ENCODE results near the gene EGFL8. TPM values are rescaled to one million over a fixed set of nuclear protein-coding genes. Genes with fewer than 3 reads are reported as not detected.
A peak's percentile ranks its signal among the peaks of the same experiment; 100 is the strongest.
"Not testable (repeated sequence)": the region's sequence is repeated elsewhere in the genome, so short reads cannot be mapped to it uniquely, and the experiment has no call there.

The EGFL8 gene
- total RNA-seq, 1 donor from 2014 or later = 14.6 TPM

GRCh38 chr6:32144238-32144637, 20.2 kb upstream of the EGFL8 start:
- H3K4me1 ChIP-seq (ENCODE audit: control insufficient read depth in 3 of 3, insufficient read depth in 3 of 3, low read length in 3 of 3); H3K9ac ChIP-seq (ENCODE audit: low read depth in 1 of 3, low read length in 3 of 3); H3K27ac ChIP-seq (ENCODE audit: low read depth, low read length); H3K4me3 ChIP-seq (ENCODE audit: low read length in 3 of 3); H3K36me3 ChIP-seq (ENCODE audit: control insufficient read depth in 3 of 3, insufficient read depth in 3 of 3, low read length in 3 of 3); H3K9me3 ChIP-seq (ENCODE audit: control insufficient read depth in 3 of 3, low read length in 3 of 3): not testable (repeated sequence)
- peaks cover 5 to 18% (median 17%) of the 10 kb centered on the region in 3 donors for H3K27me3 ChIP-seq (ENCODE audit: control insufficient read depth in 3 of 3, insufficient read depth in 3 of 3, low read length in 3 of 3)

GRCh38 chr6:32146287-32146686, 18.1 kb upstream of the EGFL8 start:
- Histone ChIP-seq H3K27me3 (ENCODE audit: control insufficient read depth in 3 of 3, insufficient read depth in 3 of 3, low read length in 3 of 3) (peaks cover 14 to 33% (median 25%) of the 10 kb centered on the region in 3 donors), H3K27ac (ENCODE audit: low read depth, low read length) (no peak overlapping the region), H3K9ac (ENCODE audit: low read depth in 1 of 3, low read length in 3 of 3) (no peak overlapping the region), H3K9me3 (ENCODE audit: control insufficient read depth in 3 of 3, low read length in 3 of 3) (no peaks in the 10 kb centered on the region), H3K4me1 (ENCODE audit: control insufficient read depth in 3 of 3, insufficient read depth in 3 of 3, low read length in 3 of 3) (no peaks in the 10 kb centered on the region), H3K4me3 (ENCODE audit: low read length in 3 of 3) (no peak overlapping the region), H3K36me3 (ENCODE audit: control insufficient read depth in 3 of 3, insufficient read depth in 3 of 3, low read length in 3 of 3) (no peaks in the 10 kb centered on the region)

GRCh38 chr6:32146687-32147086, 17.7 kb upstream of the EGFL8 start:
- Histone ChIP-seq H3K4me3 (ENCODE audit: low read length in 3 of 3) (no peak overlapping the region), H3K27me3 (ENCODE audit: control insufficient read depth in 3 of 3, insufficient read depth in 3 of 3, low read length in 3 of 3) (peaks cover 17 to 34% (median 25%) of the 10 kb centered on the region in 3 donors), H3K4me1 (ENCODE audit: control insufficient read depth in 3 of 3, insufficient read depth in 3 of 3, low read length in 3 of 3) (no peaks in the 10 kb centered on the region), H3K9me3 (ENCODE audit: control insufficient read depth in 3 of 3, low read length in 3 of 3) (no peaks in the 10 kb centered on the region), H3K9ac (ENCODE audit: low read depth in 1 of 3, low read length in 3 of 3) (no peak overlapping the region), H3K27ac (ENCODE audit: low read depth, low read length) (no peak overlapping the region), H3K36me3 (ENCODE audit: control insufficient read depth in 3 of 3, insufficient read depth in 3 of 3, low read length in 3 of 3) (no peaks in the 10 kb centered on the region)

GRCh38 chr6:32147401-32148132, 16.8 kb upstream of the EGFL8 start:
- H3K4me1 ChIP-seq (ENCODE audit: control insufficient read depth in 3 of 3, insufficient read depth in 3 of 3, low read length in 3 of 3) = peaks cover 6 to 7% (median 7%) of the 10 kb centered on the region in 3 donors
- H3K36me3 ChIP-seq (ENCODE audit: control insufficient read depth in 3 of 3, insufficient read depth in 3 of 3, low read length in 3 of 3) = no peaks in the 10 kb centered on the region
- H3K27ac ChIP-seq (ENCODE audit: low read depth, low read length) = no peak overlapping the region
- peaks cover 17 to 34% (median 25%) of the 10 kb centered on the region in 3 donors for H3K27me3 ChIP-seq (ENCODE audit: control insufficient read depth in 3 of 3, insufficient read depth in 3 of 3, low read length in 3 of 3)
- no peak overlapping the region for H3K9ac ChIP-seq (ENCODE audit: low read depth in 1 of 3, low read length in 3 of 3)
- no peaks in the 10 kb centered on the region for H3K9me3 ChIP-seq (ENCODE audit: control insufficient read depth in 3 of 3, low read length in 3 of 3)
- no peak overlapping the region for H3K4me3 ChIP-seq (ENCODE audit: low read length in 3 of 3)

- Histone ChIP-seq H3K9ac (ENCODE audit: low read depth in 1 of 3, low read length in 3 of 3) (no peak overlapping the region), H3K4me1 (ENCODE audit: control insufficient read depth in 3 of 3, insufficient read depth in 3 of 3, low read length in 3 of 3) (peaks cover 13 to 15% (median 13%) of the 10 kb centered on the region in 3 donors), H3K36me3 (ENCODE audit: control insufficient read depth in 3 of 3, insufficient read depth in 3 of 3, low read length in 3 of 3) (no peaks in the 10 kb centered on the region), H3K4me3 (ENCODE audit: low read length in 3 of 3) (peak overlapping the region in 2 of 3 donors; percentile 14 to 32), H3K27ac (ENCODE audit: low read depth, low read length) (no peak overlapping the region), H3K9me3 (ENCODE audit: control insufficient read depth in 3 of 3, low read length in 3 of 3) (no peaks in the 10 kb centered on the region), H3K27me3 (ENCODE audit: control insufficient read depth in 3 of 3, insufficient read depth in 3 of 3, low read length in 3 of 3) (peaks cover 17 to 34% (median 25%) of the 10 kb centered on the region in 3 donors)
Observed at GRCh38 chr6:32148289-32149091, 15.9 kb upstream of the EGFL8 start.

GRCh38 chr6:32149092-32149755, 15.2 kb upstream of the EGFL8 start:
- Histone ChIP-seq H3K27ac (ENCODE audit: low read depth, low read length) (no peak overlapping the region), H3K9ac (ENCODE audit: low read depth in 1 of 3, low read length in 3 of 3) (no peak overlapping the region), H3K27me3 (ENCODE audit: control insufficient read depth in 3 of 3, insufficient read depth in 3 of 3, low read length in 3 of 3) (peaks cover 17 to 34% (median 25%) of the 10 kb centered on the region in 3 donors), H3K4me3 (ENCODE audit: low read length in 3 of 3) (peak overlapping the region in 2 of 3 donors; percentile 0 to 32), H3K36me3 (ENCODE audit: control insufficient read depth in 3 of 3, insufficient read depth in 3 of 3, low read length in 3 of 3) (no peaks in the 10 kb centered on the region), H3K9me3 (ENCODE audit: control insufficient read depth in 3 of 3, low read length in 3 of 3) (no peaks in the 10 kb centered on the region), H3K4me1 (ENCODE audit: control insufficient read depth in 3 of 3, insufficient read depth in 3 of 3, low read length in 3 of 3) (peaks cover 15 to 20% (median 15%) of the 10 kb centered on the region in 3 donors)

GRCh38 chr6:32149932-32150870, 14.2 kb upstream of the EGFL8 start:
- Histone ChIP-seq H3K27ac (ENCODE audit: low read depth, low read length) (no peak overlapping the region), H3K9me3 (ENCODE audit: control insufficient read depth in 3 of 3, low read length in 3 of 3) (no peaks in the 10 kb centered on the region), H3K36me3 (ENCODE audit: control insufficient read depth in 3 of 3, insufficient read depth in 3 of 3, low read length in 3 of 3) (peaks cover 0 to under 1% (median 0%) of the 10 kb centered on the region in 3 donors), H3K27me3 (ENCODE audit: control insufficient read depth in 3 of 3, insufficient read depth in 3 of 3, low read length in 3 of 3) (peaks cover 17 to 34% (median 25%) of the 10 kb centered on the region in 3 donors), H3K4me3 (ENCODE audit: low read length in 3 of 3) (no peak overlapping the region), H3K4me1 (ENCODE audit: control insufficient read depth in 3 of 3, insufficient read depth in 3 of 3, low read length in 3 of 3) (peaks cover 24 to 29% (median 24%) of the 10 kb centered on the region in 3 donors), H3K9ac (ENCODE audit: low read depth in 1 of 3, low read length in 3 of 3) (no peak overlapping the region)

GRCh38 chr6:32151181-32151862, 13.1 kb upstream of the EGFL8 start:
- Histone ChIP-seq H3K27me3 (ENCODE audit: control insufficient read depth in 3 of 3, insufficient read depth in 3 of 3, low read length in 3 of 3) (peaks cover 17 to 34% (median 25%) of the 10 kb centered on the region in 3 donors), H3K4me1 (ENCODE audit: control insufficient read depth in 3 of 3, insufficient read depth in 3 of 3, low read length in 3 of 3) (peaks cover 28 to 35% (median 29%) of the 10 kb centered on the region in 3 donors), H3K9me3 (ENCODE audit: control insufficient read depth in 3 of 3, low read length in 3 of 3) (no peaks in the 10 kb centered on the region), H3K27ac (ENCODE audit: low read depth, low read length) (no peak overlapping the region), H3K36me3 (ENCODE audit: control insufficient read depth in 3 of 3, insufficient read depth in 3 of 3, low read length in 3 of 3) (peaks cover 3 to 5% (median 4%) of the 10 kb centered on the region in 3 donors), H3K9ac (ENCODE audit: low read depth in 1 of 3, low read length in 3 of 3) (no peak overlapping the region), H3K4me3 (ENCODE audit: low read length in 3 of 3) (peak overlapping the region in 2 of 3 donors; percentile 17 to 26)
